RPMI8226 (cell line): Measurements from ENCODE around the gene PARVB.

Experiments
- DNase-seq: peaks from one replicate; pipeline ENCODE4 v3.0.0-alpha.2; 2015

Gene PARVB

DNA sequence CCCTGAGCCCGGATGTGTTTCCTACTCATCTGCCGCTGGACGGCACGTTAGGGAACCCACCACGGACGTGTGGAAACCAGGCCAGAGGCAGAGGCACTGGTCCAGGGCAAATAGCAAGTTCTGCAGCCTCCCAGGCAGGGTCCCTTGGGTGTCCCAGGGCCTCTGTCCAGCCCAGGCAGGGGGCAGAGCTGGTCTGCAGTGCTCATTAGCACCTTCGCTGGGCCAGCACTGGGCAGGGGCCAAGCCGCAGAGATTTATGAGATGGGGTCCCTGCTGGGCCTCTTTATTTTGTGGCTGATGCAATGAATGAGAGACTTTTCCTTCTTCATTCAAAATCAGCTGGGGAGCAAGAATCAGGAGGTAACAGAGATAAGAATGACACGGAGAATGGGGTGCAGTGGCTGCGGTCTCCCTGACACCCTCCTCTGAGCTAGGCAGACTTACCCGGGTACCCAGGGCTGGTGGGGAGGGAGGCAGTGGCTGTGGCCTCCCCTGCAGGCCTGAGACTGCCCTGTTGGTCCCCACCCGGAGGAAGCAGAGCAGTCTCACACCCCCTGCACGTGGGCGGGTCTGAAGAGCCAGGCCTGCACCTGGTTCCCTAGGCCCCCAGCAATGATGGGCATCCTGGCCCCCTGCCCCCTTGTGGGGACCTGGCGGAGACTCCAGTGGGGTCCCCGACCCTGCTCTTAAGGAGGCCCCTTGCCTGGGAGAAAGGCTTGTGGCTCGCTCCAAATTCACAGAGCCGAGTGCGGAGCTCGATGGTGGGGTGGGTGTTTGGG lies 142.6 kb downstream of the PARVB start:
- no peak for DNase-seq

DNA sequence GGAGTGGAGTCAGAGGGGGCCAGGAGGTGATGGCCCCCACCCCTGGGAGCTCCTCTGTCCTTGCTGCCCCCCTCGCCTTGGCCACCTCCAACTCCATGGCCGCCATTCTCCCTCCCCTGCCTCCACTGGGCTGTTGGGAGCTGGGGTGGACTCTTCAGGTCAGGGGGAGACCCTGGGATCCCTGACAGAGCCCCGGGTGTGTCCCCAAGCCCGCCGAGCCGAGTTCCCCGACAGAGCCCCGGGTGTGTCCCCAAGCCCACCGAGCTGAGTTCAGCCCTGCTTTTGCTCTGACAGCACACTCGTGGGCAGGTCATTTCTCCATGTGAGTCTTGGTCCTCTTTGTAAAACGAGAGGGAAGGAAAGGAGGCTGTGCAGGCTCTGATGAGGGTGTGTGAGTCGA lies 143.4 kb downstream of the PARVB start:
- DNase-seq, result no peak

DNA sequence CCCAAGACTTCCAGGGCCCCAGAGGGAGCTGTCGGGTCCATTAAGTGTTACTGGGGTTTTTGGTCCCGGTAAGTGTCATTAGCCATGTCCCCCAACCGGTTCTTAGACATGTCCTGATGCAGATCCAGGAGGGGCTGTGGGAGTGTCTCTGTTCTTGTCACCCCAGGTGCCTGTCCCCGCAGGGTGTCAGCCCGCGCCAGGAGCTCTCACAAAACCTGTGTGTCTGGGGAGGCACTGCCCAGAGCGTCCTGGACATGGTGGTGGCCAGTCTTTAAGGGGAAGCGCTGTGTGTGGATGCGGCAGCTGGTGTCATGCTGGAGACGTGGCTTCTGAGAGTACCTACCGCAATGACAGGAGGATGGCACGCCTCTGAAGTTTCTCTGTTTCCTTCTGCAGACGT lies 144.1 kb downstream of the PARVB start:
- DNase-seq, result no peak

DNA sequence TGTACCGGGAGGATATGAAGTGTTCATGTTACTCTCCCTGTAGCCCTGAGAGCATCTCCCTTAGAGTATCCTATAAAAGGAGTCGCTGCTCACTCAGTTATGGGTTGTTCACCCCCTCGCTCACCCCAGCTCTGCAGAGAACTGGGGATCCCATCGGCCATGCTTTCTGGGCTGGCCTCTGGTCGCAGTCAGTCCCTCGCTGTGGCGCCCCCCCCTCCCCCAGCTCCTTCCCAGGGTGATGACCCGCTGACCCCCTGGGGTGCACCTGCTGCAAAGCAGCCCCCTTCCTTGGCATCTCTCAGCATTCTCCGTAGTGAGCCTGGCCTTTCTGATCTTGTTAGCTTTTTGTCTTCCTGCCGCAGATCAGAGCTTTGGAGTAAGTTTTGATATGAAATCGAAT lies 146.4 kb downstream of the PARVB start:
- no peak for DNase-seq

DNA sequence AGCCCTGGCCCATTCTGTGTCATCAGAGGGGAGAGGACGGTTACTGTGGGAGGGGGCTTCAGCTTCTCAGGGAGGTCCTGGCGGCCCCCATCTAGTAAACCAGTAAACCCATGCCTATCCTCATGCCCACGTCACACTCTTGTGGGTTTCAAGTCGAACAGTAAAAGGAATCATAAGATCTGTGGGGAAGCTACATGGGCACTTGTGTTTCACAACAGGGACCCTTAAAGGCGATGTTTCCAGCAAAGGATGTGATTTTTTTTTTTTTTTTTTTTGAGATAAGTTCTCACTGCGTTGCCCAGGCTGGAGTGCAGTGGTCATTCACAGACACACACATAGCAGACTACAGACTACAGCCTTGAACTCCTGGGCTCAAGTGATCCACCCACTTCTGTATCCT lies 147.5 kb downstream of the PARVB start:
- DNase-seq, result no peak

DNA sequence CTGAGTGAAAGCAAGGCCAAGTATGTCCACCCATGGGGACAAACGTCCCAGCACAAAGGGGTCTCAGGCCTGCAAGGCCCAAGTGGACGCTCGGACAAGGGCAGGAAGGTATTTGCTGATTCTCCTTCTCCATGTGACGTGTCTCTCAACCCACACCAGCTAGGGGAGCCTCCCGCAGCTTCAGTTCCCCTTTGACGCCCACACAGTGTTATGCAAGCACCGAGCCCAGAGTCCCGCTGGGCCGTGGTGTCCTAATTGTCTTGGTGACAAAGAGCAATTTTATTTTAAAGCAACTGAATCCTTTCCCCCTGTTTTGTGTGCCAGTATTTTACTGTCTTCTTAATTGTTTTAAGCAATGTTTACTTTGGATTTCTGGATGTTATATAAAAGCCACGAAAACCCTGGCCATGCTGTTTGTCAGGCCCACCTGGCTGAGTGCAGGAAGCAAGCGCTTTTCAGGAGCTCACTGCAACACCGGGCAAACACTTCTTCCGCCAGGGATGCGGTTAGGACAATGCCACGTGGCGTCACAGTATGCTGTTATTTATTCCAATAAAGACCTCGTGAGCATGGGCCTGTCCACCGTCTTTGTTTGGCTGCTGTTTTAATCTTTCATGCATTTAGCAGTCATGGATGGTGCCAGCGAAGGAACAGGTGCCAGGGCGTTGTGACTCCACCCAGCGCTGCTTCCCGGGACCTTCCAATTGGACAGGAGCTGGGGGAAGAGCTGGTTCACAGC lies 148.4 kb downstream of the PARVB start:
- DNase-seq, result no peak

DNA sequence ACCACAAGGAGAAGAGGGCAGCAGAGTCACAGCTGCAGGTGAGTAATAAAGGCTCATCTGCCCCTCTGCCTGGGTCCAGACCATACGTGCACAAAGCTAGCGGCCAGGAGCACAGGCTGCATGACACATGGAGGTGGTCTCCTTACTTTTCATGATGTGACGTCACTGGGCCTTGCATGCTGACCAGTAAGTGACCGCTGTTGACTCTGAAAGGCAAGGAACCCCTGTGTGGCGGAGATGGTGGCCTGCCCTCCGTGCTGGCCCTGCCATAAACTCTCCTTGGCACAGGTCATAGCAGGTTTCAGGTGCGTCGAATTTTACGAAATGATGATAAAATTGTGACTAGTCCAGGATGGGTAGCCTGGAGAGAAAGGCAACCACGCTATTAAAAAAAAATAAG lies 149.1 kb downstream of the PARVB start:
- DNase-seq, result no peak

DNA sequence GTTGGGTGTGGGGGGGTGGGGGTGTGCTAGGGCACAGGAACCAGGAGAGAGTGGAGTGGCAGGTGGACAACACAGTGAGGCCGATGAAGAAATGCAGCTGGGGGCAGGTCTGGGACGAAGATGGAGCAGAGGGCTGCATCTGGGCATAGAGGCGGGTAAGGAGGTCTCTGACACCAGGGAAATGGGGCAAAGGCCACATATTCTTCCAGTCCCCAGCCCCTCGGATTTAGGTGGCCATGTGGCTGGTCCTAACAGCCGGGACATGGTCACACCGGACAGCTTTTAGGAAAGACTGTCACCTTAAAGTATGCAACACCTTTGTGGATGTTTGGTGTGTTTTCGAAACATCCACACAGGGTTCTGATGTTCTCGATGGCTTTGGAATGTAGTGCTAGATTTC lies 151.6 kb downstream of the PARVB start:
- DNase-seq, result no peak

DNA sequence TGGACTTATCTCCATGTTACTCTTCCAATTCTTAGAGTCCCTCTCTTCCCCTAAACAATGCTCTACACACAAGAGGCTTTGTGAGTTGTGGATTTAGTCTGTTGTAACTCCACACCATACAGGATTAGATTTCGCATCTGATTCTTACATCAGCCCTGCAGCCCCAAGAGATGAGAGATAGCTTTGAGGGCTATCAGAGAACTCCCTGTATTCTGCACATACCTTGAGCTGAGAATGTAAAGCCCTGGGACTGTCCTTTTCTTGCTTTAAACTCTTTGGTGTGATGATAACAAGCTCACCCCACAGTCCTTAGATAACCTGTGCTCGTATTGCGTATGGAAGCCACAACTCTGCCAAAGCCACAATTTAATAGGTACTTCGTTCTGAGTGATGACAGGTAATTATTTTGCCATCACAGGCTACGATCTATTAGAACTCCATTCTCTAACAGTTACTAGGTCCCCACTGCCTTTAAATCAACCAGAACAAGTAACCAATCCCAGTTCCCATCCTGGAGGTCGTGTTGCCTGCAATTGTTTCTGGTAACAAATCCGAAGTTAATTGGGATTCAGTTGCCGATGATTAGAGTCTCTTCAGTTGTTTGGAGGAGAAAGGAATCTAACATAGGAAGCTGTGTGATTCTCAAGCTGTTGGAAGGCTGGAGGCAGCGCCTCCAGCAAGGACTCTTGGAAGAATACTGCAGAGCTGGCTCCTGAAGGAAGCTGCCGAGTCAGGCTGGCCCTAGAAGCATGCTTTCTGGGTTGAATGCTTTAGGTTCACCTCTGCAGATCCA lies 155.3 kb downstream of the PARVB start:
- DNase-seq, result no peak

DNA sequence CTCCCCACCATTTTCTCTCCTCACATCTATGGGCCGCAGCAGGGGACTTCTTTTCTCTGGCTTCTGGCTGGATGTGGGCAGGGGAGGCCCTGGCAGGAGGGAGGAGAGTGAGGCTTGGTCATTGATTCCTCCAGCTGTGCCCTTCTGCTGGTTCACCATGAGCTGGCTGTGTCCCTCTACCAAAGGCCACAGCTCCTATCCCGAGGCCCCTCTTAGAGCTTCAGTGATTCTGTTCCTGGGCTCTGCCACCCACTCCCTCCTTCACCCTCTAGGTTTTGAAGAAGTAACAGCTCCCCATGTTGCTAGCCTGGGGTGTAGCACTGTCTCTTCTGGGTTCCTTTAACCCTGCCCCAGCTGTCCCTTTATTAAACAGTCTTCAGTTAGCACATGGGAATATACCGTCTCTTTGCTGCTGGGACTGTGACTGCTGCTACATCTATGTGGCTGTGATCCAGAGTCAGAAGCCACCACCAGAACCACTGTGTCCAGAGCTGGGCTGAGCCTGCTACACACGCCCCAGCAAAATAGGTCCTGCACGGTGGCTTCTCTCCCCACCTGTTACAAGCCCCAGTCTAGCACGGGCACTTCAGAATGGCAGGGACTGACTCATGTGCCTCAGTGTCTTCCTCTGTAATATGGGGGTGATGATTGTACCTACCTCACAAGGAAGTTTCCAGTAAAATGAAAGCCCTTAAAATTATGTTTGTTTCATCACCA lies 156.0 kb downstream of the PARVB start:
- DNase-seq, result no peak

DNA sequence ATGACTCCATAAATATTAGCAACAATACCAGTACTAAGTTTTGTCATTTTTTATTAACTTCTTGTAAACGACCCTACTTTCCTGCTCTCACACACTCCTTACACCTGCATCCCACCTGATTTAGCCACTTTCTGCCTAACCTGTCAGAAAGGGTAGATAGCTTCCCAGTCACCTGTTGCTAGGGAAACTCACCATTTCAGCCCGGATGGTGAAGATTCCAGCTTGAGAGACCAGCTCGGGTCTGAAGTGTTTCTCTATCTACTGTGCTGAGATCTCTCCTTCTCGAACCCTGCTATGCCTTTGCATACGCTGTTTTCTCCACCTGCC lies 156.6 kb downstream of the PARVB start, which contains the start of gene PARVG:
PARVG (plus strand) TSS at position 220 of the 327 bp plus-strand sequence. CDS start 2,405 bp downstream, outside the sequence.
- no peak for DNase-seq

DNA sequence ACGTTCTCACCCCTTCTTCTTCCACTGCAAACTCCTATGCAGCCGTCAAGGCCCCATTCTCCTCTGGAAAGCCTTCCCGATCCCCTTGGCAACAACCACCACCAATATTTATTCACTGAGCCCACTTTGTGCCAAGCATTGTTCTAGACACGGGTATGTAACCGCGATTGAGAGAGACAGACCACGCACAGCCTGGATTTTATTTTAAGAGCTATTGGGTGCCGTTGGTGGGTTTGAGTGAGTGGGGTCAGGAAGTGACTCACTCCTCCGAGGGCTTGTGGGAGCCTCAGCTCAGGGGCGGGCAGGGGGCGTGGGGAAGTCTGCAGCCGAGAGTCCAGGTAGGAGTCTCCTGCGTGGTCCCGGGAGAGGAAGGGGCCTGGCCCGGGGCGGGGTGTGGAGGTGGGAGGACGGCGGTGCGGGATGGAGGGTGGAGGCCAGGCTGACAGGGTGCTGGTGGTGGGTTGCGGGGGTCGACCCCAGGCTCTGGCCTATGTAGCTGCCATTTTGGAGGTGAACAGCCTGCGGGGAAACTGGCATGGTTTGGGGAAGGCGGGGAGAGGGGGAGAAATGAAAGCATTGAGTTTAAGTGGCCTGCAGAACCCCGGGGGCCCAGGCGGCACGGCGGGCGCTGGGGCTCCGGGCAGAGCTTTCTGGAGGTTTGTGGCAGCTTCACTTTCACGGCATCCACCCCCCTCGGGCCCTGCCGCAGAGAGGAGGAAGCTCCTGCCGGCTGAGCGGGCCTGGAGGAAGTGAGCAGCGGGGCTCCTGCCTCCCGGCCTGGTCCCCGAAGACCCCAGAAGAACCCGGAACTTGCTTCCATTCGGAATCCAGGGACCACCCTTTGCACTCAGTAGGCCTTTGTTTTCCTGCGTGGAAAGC lies 157.2 kb downstream of the PARVB start:
- no peak for DNase-seq

DNA sequence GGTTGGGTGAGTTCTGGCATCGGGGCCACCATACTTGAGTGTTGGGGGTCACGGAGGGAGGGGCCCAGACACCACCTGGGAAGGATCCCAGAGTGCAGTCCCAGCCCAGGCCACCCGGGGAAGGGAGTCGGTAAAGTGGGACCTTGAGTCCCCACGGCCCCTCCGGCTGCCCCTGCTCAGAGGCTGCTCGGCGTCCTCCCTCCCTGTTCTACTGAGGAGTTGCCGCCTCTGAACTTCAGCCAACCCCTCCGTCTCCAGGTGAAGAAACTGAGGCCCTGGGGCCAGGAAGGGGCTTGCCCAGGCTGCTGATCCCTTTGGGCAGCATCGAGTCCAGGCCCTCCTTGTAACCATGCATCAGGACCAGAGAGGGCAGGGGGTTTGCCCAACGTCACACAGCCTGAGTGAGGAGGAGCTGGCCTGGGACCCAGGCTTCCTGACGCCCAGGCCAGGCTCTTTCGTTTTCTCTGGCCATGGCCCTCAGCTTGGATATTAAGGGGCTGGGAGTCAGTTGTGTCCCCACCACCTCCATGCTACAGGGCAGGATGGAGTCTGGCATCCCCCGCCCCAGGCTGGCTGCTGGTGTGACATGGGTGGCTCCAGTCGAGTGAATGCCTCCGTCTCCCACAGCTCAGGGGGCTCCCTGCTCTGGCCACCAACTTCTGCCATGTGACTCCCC lies 157.9 kb downstream of the PARVB start:
- DNase-seq, result no peak

DNA sequence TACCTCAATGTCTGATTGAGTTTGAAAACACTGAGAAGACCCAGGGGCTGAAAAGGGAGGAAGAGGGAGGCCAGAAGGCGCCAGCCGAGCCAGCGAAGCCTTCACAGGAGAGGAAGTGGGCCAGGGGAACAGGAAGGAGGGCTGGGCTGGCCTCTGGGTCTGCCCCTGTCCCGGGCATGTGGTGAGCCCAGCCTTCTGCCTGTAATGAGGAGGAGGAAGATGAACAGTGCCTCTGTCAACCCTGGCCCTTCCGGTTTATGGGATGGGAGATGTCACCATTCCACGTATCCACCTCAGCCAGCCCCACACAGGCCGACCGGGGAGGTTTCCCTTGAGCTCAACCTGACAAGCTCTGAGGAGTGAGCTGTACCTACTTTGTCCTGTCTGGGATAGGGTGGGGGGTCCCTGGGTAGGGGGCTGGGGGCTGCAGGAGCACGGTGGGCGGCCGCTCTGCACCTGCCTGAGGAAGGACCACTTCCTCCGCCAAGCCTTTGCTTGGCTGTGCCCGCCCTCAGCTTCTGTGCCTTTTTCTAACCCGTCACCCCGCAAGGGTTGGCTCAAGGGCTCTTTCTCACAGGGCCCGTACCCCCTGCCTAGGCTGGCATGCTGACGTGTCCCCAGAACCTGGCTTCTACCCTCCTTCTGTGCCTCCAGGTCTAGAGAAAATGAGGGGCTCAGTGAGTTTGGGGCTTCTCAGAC lies 158.6 kb downstream of the PARVB start:
- DNase-seq, result no peak

DNA sequence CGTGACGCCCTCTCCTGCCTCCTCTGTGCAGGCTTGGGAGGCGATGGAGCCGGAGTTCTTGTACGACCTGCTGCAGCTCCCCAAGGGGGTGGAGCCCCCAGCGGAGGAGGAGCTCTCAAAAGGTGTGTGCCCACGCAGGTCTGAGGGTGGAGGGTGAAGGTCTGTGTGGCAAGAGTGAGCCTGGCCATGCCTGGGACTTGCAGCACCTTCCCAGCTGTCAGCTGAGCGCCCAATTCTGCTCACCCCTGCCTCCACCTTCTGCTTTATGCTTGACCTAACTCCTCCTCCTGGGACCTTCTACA lies 159.1 kb downstream of the PARVB start:
- no peak for DNase-seq

DNA sequence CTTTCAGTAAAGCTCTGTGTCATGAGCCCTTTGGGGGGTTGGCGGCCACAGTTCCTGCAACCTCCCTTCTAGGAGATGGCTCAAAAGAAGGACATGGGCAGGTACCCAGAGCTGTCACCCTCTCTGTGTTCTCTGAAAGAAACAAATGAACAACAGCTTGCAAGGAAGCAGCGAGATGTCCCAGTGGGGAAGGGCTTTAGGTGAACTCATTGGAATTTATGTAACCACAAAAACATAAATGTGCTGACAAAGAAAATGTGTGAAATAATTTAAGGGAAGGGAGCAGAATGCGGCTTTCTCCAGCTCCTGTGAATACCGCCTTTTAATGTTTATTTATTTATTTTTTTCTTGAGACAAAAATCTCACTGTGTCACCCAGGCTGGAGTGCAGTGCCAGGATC lies 159.9 kb downstream of the PARVB start:
- peak; percentile 64 for DNase-seq

DNA sequence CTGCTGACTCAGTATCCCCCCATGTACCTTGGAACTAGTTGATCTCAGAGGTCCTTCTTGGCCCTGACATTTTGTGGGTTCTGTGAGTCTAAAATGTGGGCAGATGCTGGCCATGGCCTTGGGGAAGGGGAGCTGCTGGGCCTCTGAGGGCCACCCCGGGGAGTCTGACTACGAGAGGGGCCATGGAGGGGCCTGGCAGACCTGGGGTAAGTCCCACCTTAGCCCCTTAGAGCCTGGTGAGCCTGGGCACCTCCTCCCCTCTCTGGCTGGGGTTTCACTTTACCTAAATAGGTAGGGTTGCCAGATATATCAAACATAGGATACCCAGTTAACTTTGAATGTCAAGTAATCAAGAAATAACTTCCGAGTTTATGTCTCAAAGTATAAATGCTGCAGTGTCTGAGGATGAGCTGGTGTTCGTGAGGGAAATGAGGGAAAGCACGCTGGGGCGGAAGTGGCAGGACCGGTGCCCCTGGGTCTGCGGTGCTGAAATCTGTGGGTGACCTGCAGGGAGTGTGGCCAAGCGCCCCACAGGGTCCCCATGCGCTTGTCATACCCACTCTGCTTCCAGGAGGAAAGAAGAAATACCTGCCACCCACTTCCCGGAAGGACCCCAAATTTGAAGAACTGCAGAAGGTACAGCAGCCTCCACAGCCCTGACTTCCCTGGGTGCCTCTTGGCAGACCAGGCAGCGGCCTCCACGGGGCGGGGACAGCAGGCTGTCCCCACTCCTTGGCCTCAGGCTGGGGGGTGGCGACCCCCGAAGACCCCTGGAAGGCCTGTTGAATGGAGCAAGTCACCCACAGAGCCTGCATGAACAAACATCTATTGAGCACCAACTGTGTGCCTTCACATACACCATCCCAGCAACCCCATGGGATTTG lies 161.4 kb downstream of the PARVB start:
- no peak for DNase-seq

DNA sequence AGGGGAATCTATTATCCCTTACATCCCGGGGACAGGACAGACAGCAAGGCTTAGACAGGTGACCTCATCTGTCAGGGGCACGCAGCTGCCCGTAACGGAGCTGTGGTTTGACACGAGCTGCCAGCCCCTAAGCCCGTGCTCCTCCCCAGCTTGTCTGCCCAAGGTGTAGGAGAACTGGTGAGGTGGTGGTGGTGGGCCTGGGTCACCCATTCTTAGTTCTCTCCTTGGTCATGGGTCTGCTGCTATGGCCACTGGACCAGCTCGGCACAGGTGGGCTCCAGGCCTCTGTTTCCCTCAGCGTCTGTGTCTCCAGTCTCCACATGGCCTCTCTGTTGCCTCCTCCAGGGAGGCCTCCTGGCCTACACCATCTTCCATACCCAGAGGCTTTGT lies 162.0 kb downstream of the PARVB start:
- no peak for DNase-seq

DNA sequence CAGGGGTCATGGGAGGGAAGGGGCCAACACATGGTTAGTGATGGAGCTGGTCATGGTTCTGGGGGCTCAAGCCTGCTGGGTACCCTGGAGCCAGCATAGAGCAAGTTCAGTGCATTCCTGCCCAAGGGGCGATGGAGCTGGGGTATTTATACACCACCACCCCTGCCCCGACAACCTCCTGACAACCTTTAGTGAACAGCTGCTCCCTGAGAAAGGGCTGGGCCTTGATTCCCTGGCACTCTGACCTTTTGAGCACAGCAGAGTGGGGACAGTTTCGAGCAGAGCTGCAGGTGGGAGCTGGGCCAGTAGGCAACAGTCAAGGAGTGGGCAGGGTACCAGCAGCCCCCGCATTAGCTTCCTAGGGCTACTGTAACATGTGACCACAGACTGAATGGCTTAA lies 162.6 kb downstream of the PARVB start:
- DNase-seq, result peak; percentile 52

DNA sequence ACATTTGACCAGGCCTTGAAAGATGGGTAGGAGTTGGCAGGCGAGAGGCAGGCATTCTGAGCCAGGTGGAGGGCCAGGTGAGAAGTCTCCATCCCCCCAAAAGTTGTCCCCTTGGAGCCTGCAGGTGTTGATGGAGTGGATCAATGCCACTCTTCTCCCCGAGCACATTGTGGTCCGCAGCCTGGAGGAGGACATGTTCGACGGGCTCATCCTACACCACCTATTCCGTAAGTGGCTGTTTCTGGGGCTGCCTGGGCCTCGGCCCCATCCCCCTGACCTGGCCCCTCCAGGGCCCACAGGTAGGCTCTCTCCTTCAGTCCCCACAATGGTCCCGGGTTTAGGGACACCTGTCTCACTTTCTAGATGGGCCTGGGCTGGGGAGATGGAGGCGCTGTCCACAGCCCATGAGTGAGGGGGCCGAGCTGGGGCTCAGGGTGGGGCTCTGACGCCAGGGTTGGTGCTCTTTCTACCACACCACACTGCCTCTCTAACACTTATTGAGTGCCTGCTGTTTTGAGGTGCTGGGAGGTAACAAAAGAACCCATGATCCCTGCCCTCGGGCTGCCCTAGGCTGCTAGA lies 163.6 kb downstream of the PARVB start:
- no peak for DNase-seq
